ENCODE measurements around the gene ARRDC2. TPM values are rescaled to one million over a fixed set of nuclear protein-coding genes. Genes with fewer than 3 reads are reported as not detected.

ARRDC2 gene
- total RNA-seq, 4 donors from 2014 or later: 18.7 to 77.9 (median 43.1) TPM

- Histone ChIP-seq H3K4me1 (no peaks in the 10 kb centered on the region), H3K36me3 (no peaks in the 10 kb centered on the region), H3K9me3 (no peaks in the 10 kb centered on the region), H3K27me3 (no peaks in the 10 kb centered on the region), H3K4me3 (no peak overlapping the region), H3K27ac (no peak overlapping the region)
- no peak for DNase-seq
- TF ChIP-seq CTCF (IDR thresholded peaks at IDR 0.05): no peak
- TF ChIP-seq POLR2A (IDR thresholded peaks at IDR 0.05): no peak
- intact Hi-C loops (cut with DNase I; ENCODE audit: low total_unique reads): no loop called here
These were observed 55.5 kb downstream of the ARRDC2 start for GRCh38 chr19:18063463-18063862.

Small RNA genes lying within 50 kb of the gene (small RNA-seq; reads per million reads assigned to genes)
- not detected for gene RNA5SP468

Other genes with a start within 250 kb of the ARRDC2 start
- gene B3GNT3, start 213.0 kb upstream of the ARRDC2 start, total RNA-seq: 1 to 10 TPM in 1 of 4 donors, not detected in 3; 1.4 TPM
- not detected for gene INSL3, start 186.7 kb upstream of the ARRDC2 start, total RNA-seq
- 1 to 10 TPM in 2 of 4 donors, under 1 TPM in 2; under 0.01 to 8.1 (median 2.7) TPM for gene JAK3, start 160.2 kb upstream of the ARRDC2 start, total RNA-seq
- gene RPL18A, start 148.3 kb upstream of the ARRDC2 start, total RNA-seq: 1,000 to 10,000 TPM in 3 of 4 donors, 100 to 1,000 TPM in 1; 649 to 2,637 (median 1,942) TPM
- not detected for gene SLC5A5, start 136.2 kb upstream of the ARRDC2 start, total RNA-seq
- 10 to 100 TPM; 23.6 to 37.2 (median 28.3) TPM for gene CCDC124, start 75.2 kb upstream of the ARRDC2 start, total RNA-seq
- gene KCNN1, start 41.1 kb upstream of the ARRDC2 start, total RNA-seq: 1 to 10 TPM in 1 of 4 donors, not detected in 3; 1.9 TPM
- gene IL12RB1, start 78.8 kb downstream of the ARRDC2 start, total RNA-seq: 1 to 10 TPM in 1 of 4 donors, under 1 TPM in 2, not detected in 1; 0.41 to 6.5 (median 0.61) TPM
- 10 to 100 TPM in 1 of 4 donors, 1 to 10 TPM in 2, under 1 TPM in 1; 0.59 to 22.5 (median 3.8) TPM for gene MAST3, start 89.6 kb downstream of the ARRDC2 start, total RNA-seq
- gene PIK3R2, start 145.0 kb downstream of the ARRDC2 start, total RNA-seq: 10 to 100 TPM; 17.2 to 39.4 (median 29.7) TPM
- 10 to 100 TPM in 2 of 4 donors, 1 to 10 TPM in 2; 4.1 to 17.4 (median 11.4) TPM for gene IFI30, start 165.6 kb downstream of the ARRDC2 start, total RNA-seq
- gene MPV17L2, start 185.0 kb downstream of the ARRDC2 start, total RNA-seq: 10 to 100 TPM in 3 of 4 donors, 1 to 10 TPM in 1; 5.2 to 19.7 (median 11.1) TPM
- gene RAB3A, start 195.9 kb downstream of the ARRDC2 start, total RNA-seq: 1 to 10 TPM in 1 of 4 donors, under 1 TPM in 2, not detected in 1; 0.69 to 3.8 (median 0.77) TPM
- gene PDE4C, start 218.3 kb downstream of the ARRDC2 start, total RNA-seq: 1 to 10 TPM in 2 of 4 donors, not detected in 2; 1.7 to 3.3 TPM